OCI-LY3 (cell line): ENCODE measurements around the gene LACTB.

Experiments
- CTCF ChIP-seq: fragments of 200-600, 300-600 bp; sonication (generic); IDR thresholded peaks from 2 replicates; pipeline ENCODE4 v1.5.1; 2014; ENCODE audit warnings: antibody characterized with exemption, low read length, low read depth
- EZH2phosphoT487 ChIP-seq: fragments of 200-600 bp; shearing (Covaris generic); IDR thresholded peaks from 2 replicates; pipeline ENCODE4 v1.6.1; 2018; ENCODE audit warnings: antibody characterized with exemption, mixed run types, low read depth

DNA sequence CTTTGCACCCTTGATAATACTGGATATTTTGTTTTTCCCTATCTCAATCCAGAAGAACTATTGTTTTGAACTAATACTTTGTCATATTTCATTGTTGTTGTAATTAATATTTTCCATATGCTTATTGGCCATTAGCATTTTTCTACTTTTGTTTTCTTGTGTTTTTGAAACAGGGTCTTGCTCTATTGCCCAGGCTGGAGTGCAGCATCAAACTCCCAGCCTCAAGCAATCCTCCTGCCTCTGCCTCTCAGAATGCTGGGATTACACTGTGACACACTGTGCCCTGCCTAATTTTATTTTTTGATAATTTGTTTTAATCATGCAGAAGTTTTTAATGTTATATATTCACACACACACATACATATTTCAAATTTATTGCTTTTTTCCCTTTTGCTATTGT lies 39.0 kb downstream of the LACTB start:
- TF ChIP-seq CTCF (no peak), EZH2phosphoT487 (no peak)
